PC-3 (cell line): ENCODE data around the gene CABLES1. TPM values are rescaled to one million over a fixed set of nuclear protein-coding genes. Genes with fewer than 3 reads are reported as not detected.

Experiments
- ATAC-seq: fragments of 200-7000 bp; cut with Tn5 transposase; 2 replicates; pipeline ENCODE4 v1.9.1; 2020; ENCODE audit warnings: mild to moderate bottlenecking, moderate library complexity
- BruUV-seq: library from RNA; stranded (reverse); fragments of 400-500 nt; replicated peaks from 2 replicates; lab custom pipeline; 2021; lab: Mats Ljungman, UMichigan
- CTCF ChIA-PET: fragments of 300-600 bp; sonication (Branson Sonifier 250); formaldehyde crosslinking; loops from one replicate; lab custom pipeline; 2022; ENCODE audit warnings: antibody characterized with exemption; lab: Charles Lee
- POLR2A ChIA-PET: fragments of 300-600 bp; sonication (Branson Sonifier 250); formaldehyde crosslinking; loops from one replicate; lab custom pipeline; 2022; ENCODE audit warnings: antibody characterized with exemption; ENCODE audit not compliant: unreplicated experiment; lab: Charles Lee
- DNase-seq: peaks from one replicate; pipeline ENCODE4 v3.0.0-alpha.2; 2015
- H2AFZ ChIP-seq: fragments of 300-600 bp; sonication (generic); 2 replicates; pipeline ENCODE4 v1.6.0; 2016; ENCODE audit warnings: antibody characterized with exemption, low read length
- H3F3A ChIP-seq: fragments of 300-600 bp; sonication (generic); one replicate; pipeline ENCODE4 v1.6.0; 2017; ENCODE audit warnings: antibody characterized with exemption, low read length, control low read depth, mild to moderate bottlenecking; ENCODE audit not compliant: unreplicated experiment
- H3K27ac ChIP-seq: fragments of 300-600 bp; sonication (generic); 2 replicates; pipeline ENCODE4 v1.5.1; 2016; ENCODE audit warnings: mild to moderate bottlenecking, low read length
- H3K27me3 ChIP-seq: fragments of 300-600 bp; sonication (generic); 2 replicates; pipeline ENCODE4 v1.6.1; 2016; ENCODE audit warnings: low read length, mixed read lengths
- H3K36me3 ChIP-seq: fragments of 300-600 bp; sonication (generic); 2 replicates; pipeline ENCODE4 v1.6.1; 2016; ENCODE audit warnings: low read depth, mixed run types, low read length, mixed read lengths
- H3K4me1 ChIP-seq: fragments of 300-600 bp; sonication (generic); 2 replicates; pipeline ENCODE4 v1.5.1; 2016; ENCODE audit warnings: low read length; ENCODE audit not compliant: insufficient read depth
- H3K4me2 ChIP-seq: fragments of 300-600 bp; sonication (generic); 2 replicates; pipeline ENCODE4 v1.6.0; 2016; ENCODE audit warnings: low read length
- H3K4me3 ChIP-seq: fragments of 300-600 bp; sonication (generic); 2 replicates; pipeline ENCODE4 v1.5.1; 2016; ENCODE audit warnings: mild to moderate bottlenecking, low read length, mixed read lengths
- H3K79me2 ChIP-seq: fragments of 300-600 bp; sonication (generic); 2 replicates; pipeline ENCODE4 v1.6.1; 2017; ENCODE audit warnings: low read length, mixed read lengths
- H3K9ac ChIP-seq: fragments of 300-600 bp; sonication (generic); 2 replicates; pipeline ENCODE4 v1.6.0; 2016; ENCODE audit warnings: mild to moderate bottlenecking, low read length
- H3K9me2 ChIP-seq: fragments of 300-600 bp; sonication (generic); replicated peaks from 2 replicates; pipeline ENCODE4 v1.6.1; 2016; ENCODE audit warnings: mixed run types, low read length, mixed read lengths
- H3K9me3 ChIP-seq: fragments of 300-600 bp; sonication (generic); 2 replicates; pipeline ENCODE4 v1.6.1; 2016; ENCODE audit warnings: low read length, mixed read lengths
- H4K20me1 ChIP-seq: fragments of 300-600 bp; sonication (generic); 2 replicates; pipeline ENCODE4 v1.6.1; 2016; ENCODE audit warnings: low read length, mixed read lengths
- CTCF ChIP-seq: fragments of 300-600 bp; sonication (generic); conservative IDR thresholded peaks from 2 replicates; pipeline ENCODE4 v1.5.1; 2017; ENCODE audit warnings: antibody characterized with exemption, low read depth, mild to moderate bottlenecking, low read length
- EZH2 ChIP-seq: fragments of 300-600 bp; sonication (generic); IDR thresholded peaks from one replicate; pipeline ENCODE4 v1.6.1; 2017; ENCODE audit warnings: antibody characterized with exemption, mild to moderate bottlenecking, low read length; ENCODE audit not compliant: unreplicated experiment
- EZH2phosphoT487 ChIP-seq: fragments of 300-600 bp; sonication (generic); IDR thresholded peaks from 2 replicates; pipeline ENCODE4 v1.6.1; 2018; ENCODE audit warnings: mild to moderate bottlenecking, antibody characterized with exemption, low read length, borderline replicate concordance
- intact Hi-C: fragments of 100-400 bp; cut with micrococcal nuclease; formaldehyde crosslinking; loops from 2 replicates; pipeline ENCODE4 v1.9.0; 2023
- total RNA-seq: library from RNA; depleted of rRNA; stranded (reverse); fragments of >200 nt; gene quantifications from 2 replicates; pipeline ENCODE4 v1.2.3, GENCODE V29; 2014

The CABLES1 gene
- total RNA-seq, 1 experiment from 2014 or later: 18.6 TPM

- ChIA-PET CTCF (no interaction called here), POLR2A (no interaction called here)
- Histone ChIP-seq H3K79me2 (no peaks in the 10 kb centered on the region), H3K4me1 (no peaks in the 10 kb centered on the region), H3K9me2 (no peaks in the 10 kb centered on the region), H3K4me2 (no peak overlapping the region), H3K9me3 (no peaks in the 10 kb centered on the region), H3K27me3 (no peaks in the 10 kb centered on the region), H3K27ac (no peak overlapping the region), H3K4me3 (no peak overlapping the region), H3K9ac (no peak overlapping the region), H2AFZ (no peak overlapping the region), H4K20me1 (no peaks in the 10 kb centered on the region), H3K36me3 (no peaks in the 10 kb centered on the region), H3F3A (no peaks in the 10 kb centered on the region)
- BruUV-seq: no TSS peak
- intact Hi-C loops: no loop called here
- TF ChIP-seq EZH2phosphoT487 (no peak), EZH2 (no peak), CTCF (no peak)
- no peak for ATAC-seq
- DNase-seq: no peak
Measured at GRCh38 chr18:23171581-23172156, 36.4 kb downstream of the CABLES1 start.

DNA sequence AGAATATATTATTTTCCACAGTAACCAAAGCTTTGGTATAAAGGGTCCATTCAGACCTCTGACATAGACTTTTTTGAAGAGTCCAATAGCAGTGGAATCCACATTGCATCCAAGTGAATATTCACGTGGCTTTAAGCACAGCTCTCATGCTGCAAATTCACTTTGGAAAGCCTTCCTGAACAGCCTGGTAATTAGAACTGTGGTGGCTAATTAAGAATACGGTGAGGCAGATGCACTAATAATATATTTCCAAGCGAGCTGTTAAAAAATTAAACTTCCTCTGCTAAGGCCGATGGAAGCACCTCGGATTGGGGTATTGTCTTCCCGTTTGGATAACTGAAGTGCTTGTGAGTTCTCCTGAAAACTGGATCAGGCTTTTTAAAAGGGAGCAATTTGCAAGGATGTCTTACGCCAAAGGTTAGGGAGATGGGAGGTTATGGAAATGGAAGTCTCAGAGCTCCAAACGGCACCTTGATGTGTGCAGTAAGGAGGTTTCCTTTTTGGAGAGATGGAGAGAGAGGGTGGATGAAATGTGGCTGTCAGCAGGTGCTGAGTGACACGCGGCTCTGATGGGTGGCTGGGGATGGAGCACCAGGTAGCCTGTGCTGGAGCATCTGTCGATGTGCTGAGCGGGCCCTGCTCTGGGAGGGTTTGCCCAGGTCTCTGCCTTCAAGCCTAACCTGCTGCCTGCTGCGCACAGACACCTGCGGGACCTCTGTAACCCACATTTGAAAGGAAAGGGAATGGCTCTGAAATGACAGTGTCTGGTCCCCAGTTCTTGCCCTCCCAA lies 37.5 kb downstream of the CABLES1 start:
- POLR2A ChIA-PET: no interaction called here
- H3K4me2 ChIP-seq: no peak overlapping the region
- CTCF ChIA-PET: no interaction called here

More for the DNA sequence above, 37.5 kb downstream of the CABLES1 start:
- no peak overlapping the region for H3K4me3 ChIP-seq
- no peak for ATAC-seq
- H3K9me2 ChIP-seq: no peaks in the 10 kb centered on the region
- no peak overlapping the region for H3K27ac ChIP-seq
- intact Hi-C loops: no loop called here
- H3K9me3 ChIP-seq: no peaks in the 10 kb centered on the region
- no peaks in the 10 kb centered on the region for H4K20me1 ChIP-seq
- H2AFZ ChIP-seq: no peak overlapping the region
- no peaks in the 10 kb centered on the region for H3F3A ChIP-seq
- no peaks in the 10 kb centered on the region for H3K4me1 ChIP-seq
- H3K79me2 ChIP-seq: no peaks in the 10 kb centered on the region
- no TSS peak for BruUV-seq
- H3K36me3 ChIP-seq: no peaks in the 10 kb centered on the region
- TF ChIP-seq CTCF (no peak), EZH2 (no peak), EZH2phosphoT487 (no peak)
- H3K27me3 ChIP-seq: no peaks in the 10 kb centered on the region
- no peak for DNase-seq
- H3K9ac ChIP-seq: no peak overlapping the region
